ENCODE results near the gene LSM8.

GRCh38 chr7:118152654-118153053 lies 31.3 kb upstream of the LSM8 start:
- no peak for TF ChIP-seq CTCF (IDR thresholded peaks at IDR 0.05)
- no peak for TF ChIP-seq EZH2 (IDR thresholded peaks at IDR 0.05; ENCODE audit: borderline replicate concordance, insufficient read depth, low read depth, low read length, poor library complexity, severe bottlenecking)
